ENCODE results near the gene PTPN21. TPM values are rescaled to one million over a fixed set of nuclear protein-coding genes. Genes with fewer than 3 reads are reported as not detected.

The PTPN21 gene
- polyA plus RNA-seq, 1 of the 3 experiments (the other 2 are of a cell fraction): 5.6 TPM

- DNase-seq: no peak
- WGBS (ENCODE audit: low lambda C conversion rate): 94% methylated on average over 7 of the region's 7 CpGs
- ChIA-PET POLR2A (no interaction called here), CTCF (no interaction called here)
- TF ChIP-seq ZBTB33 (IDR thresholded peaks at IDR 0.05; ENCODE audit: borderline replicate concordance, low read depth): no peak
- no peak for TF ChIP-seq EZH2phosphoT487 (IDR thresholded peaks at IDR 0.05; ENCODE audit: borderline replicate concordance, low read depth)
- TF ChIP-seq RAD21 (IDR thresholded peaks at IDR 0.05; ENCODE audit: low read length): no peak
- no peak for TF ChIP-seq SIN3A (IDR thresholded peaks at IDR 0.05; ENCODE audit: borderline replicate concordance, low read depth, low read length)
- no peak for TF ChIP-seq CTCF (IDR thresholded peaks at IDR 0.05)
- TF ChIP-seq TEAD4 (IDR thresholded peaks at IDR 0.05; ENCODE audit: borderline replicate concordance, insufficient read depth): no peak
- no peak for TF ChIP-seq USF2 (IDR thresholded peaks at IDR 0.05; ENCODE audit: borderline replicate concordance, low read depth, low read length)
- TF ChIP-seq NFIC (IDR thresholded peaks at IDR 0.05; ENCODE audit: borderline replicate concordance): no peak
- no peak for TF ChIP-seq MEF2A (IDR thresholded peaks at IDR 0.05; ENCODE audit: borderline replicate concordance, low read depth)
- TF ChIP-seq ELF1 (IDR thresholded peaks at IDR 0.05): no peak
- TF ChIP-seq FOSL2 (IDR thresholded peaks at IDR 0.05; ENCODE audit: borderline replicate concordance, low read depth): no peak
- peaks cover 30% of the 10 kb centered on the region for H3K79me2 ChIP-seq (ENCODE audit: insufficient read depth)
- no peak overlapping the region for H3K4me2 ChIP-seq
- H4K20me1 ChIP-seq (ENCODE audit: insufficient read depth): peaks cover 3% of the 10 kb centered on the region
- no peaks in the 10 kb centered on the region for H3K27me3 ChIP-seq (ENCODE audit: insufficient read depth)
- H3K36me3 ChIP-seq (replicated peaks in 1 of 2; ENCODE audit: control insufficient read depth in 1 of 2, insufficient read depth in 2 of 2, low read length in 1 of 2): peaks cover 29% of the 10 kb centered on the region in 2 experiments
- no peaks in the 10 kb centered on the region; a peak in 1 of 4 replicates for H3K4me1 ChIP-seq (ENCODE audit: control insufficient read depth in 1 of 2, insufficient read depth in 2 of 2, low read depth in 1 of 2, low read length in 1 of 2)
- H3F3A ChIP-seq (replicated peaks; ENCODE audit: insufficient read depth): peaks cover 5% of the 10 kb centered on the region
- H2AFZ ChIP-seq (ENCODE audit: low read depth): no peak overlapping the region
- no peaks in the 10 kb centered on the region for H3K9me2 ChIP-seq
- H3K9ac ChIP-seq: no peak overlapping the region
- H3K9me3 ChIP-seq: no peaks in the 10 kb centered on the region
- no peak overlapping the region for H3K27ac ChIP-seq (ENCODE audit: low read depth in 2 of 2, low read length in 1 of 2)
- H3K4me3 ChIP-seq (ENCODE audit: low read depth in 2 of 2, low read length in 1 of 2): no peak overlapping the region
Observed at GRCh38 chr14:88516861-88517357, 37.9 kb downstream of the PTPN21 start.

Data from SK-N-SH (cell line).